Sigmoid colon (tissue), 4 donors: ENCODE data around the gene A2M.

Experiments used
- CTCF ChIP-seq, 4 experiments: fragments of 450-650 bp in 3 of 4; fragments of 200-600 bp in 1 of 4; IDR thresholded peaks; one replicate each; pipeline ENCODE4 v1.5.1; 2016 to 2019; ENCODE audit warnings: antibody characterized with exemption in 4 of 4, mild to moderate bottlenecking in 3 of 4, moderate library complexity in 2 of 4
- EP300 ChIP-seq, 4 donors: sonication (generic); formaldehyde crosslinking; IDR thresholded peaks; one replicate each; pipeline ENCODE4 v1.6.1; 2017; ENCODE audit warnings: antibody characterized with exemption in 4 of 4
- POLR2A ChIP-seq, 2 donors: fragments of 450-650 bp; IDR thresholded peaks; one replicate each; pipeline ENCODE4 v1.6.1; 2016; ENCODE audit warnings: antibody characterized with exemption in 2 of 2, mild to moderate bottlenecking in 2 of 2, moderate library complexity in 2 of 2

- TF ChIP-seq EP300 (IDR thresholded peaks at IDR 0.05) (no peak), CTCF (IDR thresholded peaks at IDR 0.05) (no peak), POLR2A (IDR thresholded peaks at IDR 0.05) (no peak)
These were observed 25.5 kb downstream of the A2M start for GRCh38 chr12:9090220-9090619.
